Umbilical cord (tissue), 2 donors: ENCODE data around the gene CYTH4. TPM values are rescaled to one million over a fixed set of nuclear protein-coding genes. Genes with fewer than 3 reads are reported as not detected.
"Not testable (repeated sequence)": the region's sequence is repeated elsewhere in the genome, so short reads cannot be mapped to it uniquely, and the experiment has no call there.

Experiments used
- DNase-seq: peaks from one replicate; pipeline ENCODE4 v3.0.0-alpha.2; 2015; ENCODE audit warnings: low spot score
- total RNA-seq: library from RNA; depleted of rRNA; stranded (reverse); fragments of >200 nt; gene quantifications from one replicate; pipeline ENCODE4 v1.2.3, GENCODE V29; 2014; ENCODE audit warnings: low replicate concordance; ENCODE audit not compliant: insufficient read depth

The CYTH4 gene
- total RNA-seq, 1 donor from 2014 or later: 44.8 TPM

DNA sequence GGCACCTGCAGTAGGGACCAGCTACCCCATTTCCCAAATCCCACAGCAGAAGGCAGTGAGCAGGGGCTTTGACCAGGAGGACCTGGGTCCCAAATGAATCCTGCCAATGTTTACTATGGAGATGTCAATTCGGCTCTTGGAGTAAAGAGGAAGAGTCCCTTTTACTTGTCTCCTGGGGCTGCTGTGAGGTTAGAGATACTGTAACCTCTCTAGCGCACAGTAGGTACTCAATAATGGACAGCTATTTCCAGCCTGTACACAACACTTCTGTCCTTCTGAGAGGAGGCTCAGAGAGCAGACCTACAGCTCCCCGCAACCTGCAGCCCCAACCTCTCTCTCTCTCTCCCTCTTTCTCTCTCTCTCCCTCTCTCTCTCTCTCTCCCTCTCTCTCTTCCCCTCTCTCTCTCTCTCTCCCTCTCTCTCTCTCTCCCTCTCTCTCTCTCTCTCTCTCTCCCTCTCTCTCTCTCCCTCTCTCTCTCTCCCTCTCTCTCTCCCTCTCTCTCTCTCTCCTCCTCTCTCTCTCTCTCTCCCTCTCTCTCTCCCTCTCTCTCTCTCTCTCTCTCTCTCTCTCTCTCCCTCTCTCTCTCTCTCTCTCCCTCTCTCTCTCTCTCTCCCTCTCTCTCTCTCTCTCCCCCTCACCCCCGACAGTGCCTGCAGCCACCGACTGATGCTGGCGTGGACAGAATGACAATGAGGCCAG lies 46.4 kb downstream of the CYTH4 start:
- DNase-seq: not testable (repeated sequence)

DNA sequence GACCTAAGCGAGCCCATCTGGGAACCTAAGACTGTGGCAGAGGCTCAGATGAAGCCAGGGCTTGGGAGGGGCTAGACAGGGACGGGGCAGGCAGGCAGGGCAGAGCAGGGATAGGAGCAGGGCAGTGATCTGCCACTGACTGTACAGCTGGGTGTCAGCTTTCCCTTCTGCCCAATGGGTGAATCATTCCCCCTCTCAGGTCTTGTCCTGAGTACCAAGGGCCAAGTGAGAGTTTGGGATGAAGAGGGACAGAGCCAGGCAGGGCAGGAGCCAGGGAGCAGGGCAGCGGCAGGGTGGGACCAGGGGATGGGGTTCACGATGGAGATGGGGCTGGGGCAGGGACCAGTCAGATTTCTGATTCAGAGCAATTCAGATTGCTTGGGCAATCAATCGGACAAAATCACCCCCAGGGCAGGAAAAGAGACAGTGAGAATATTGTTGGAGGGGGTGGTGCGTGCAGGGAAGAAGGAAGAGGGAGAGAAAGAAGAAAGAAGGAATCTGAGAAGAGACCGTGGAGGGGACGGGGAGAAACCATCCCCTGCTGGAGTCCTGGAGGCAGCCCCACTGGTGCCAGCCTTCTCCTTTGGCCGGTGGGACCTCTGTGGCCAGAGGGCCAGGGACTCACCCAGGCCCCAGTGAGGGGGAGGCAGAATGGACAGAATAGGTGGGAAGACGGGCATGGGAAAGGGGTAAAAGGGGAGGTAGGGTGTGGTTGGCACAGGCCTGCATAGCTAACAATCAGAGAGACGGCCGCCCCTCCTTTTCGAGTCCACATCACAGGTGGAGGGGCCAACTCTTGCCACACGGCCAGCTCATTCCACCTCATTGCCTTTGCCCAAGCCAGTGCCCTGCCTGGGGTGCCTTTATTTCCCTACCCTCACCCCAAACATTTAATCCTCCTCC lies 47.2 kb downstream of the CYTH4 start:
- DNase-seq: no peak

DNA sequence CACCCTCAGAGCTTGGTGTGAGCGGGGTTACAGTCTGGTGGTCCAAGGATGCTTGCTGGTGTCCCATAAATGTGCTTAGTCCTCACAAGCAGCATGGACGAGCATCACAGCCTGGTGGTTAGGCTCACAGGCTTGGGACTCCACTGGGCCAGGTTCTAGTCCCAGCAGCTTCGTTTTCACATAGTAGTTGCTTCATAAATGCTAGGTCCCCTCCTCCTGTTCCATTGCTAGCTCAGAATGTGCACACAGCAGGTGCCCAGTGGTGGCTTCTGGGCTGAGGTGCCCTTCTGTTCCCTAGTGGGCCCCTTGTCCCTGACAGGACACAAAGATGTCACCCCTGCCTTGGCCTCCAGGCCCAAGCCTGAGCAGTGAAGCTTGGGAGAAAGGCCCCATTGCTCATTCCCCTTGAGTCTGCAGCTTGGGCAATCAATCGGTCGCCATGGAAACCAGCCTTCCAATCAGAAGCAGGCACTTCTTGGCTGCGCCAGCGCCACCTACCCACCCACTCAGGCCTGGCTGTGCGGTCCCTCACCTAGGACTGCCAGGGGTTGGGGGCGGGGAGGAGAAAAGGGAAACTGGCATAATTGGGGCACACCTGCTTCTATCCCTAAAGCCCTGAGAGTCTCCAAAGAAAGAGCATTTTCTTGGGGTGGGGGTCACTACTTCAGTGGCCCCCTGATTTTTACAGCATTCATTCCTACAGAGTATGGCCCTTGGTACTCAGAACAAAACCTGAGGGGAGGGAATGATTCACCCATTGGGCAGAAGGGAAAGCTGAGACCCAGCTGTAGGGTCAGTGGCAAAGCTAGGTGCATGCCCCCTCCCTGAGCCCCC lies 48.1 kb downstream of the CYTH4 start:
- DNase-seq: peak; percentile 56

DNA sequence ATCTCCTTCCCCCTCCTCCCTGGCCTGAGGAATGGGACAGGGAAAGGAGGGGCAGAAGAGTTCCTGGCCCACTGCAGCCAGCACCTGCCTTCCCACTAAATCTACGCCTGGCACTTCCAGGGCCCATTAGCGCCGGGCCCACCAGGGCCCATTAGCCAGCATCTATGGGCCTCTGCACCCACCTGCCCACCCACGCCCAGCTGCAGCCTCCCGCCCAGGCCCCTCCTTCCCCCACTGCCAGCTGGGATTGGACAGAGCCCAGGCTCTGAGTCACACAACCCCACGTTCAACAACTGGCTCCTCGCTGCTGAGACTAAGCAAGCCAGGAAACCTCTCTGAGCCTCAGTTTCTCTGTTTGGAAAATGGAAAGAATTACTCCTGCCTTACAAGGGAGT lies 48.7 kb downstream of the CYTH4 start:
- no peak for DNase-seq

DNA sequence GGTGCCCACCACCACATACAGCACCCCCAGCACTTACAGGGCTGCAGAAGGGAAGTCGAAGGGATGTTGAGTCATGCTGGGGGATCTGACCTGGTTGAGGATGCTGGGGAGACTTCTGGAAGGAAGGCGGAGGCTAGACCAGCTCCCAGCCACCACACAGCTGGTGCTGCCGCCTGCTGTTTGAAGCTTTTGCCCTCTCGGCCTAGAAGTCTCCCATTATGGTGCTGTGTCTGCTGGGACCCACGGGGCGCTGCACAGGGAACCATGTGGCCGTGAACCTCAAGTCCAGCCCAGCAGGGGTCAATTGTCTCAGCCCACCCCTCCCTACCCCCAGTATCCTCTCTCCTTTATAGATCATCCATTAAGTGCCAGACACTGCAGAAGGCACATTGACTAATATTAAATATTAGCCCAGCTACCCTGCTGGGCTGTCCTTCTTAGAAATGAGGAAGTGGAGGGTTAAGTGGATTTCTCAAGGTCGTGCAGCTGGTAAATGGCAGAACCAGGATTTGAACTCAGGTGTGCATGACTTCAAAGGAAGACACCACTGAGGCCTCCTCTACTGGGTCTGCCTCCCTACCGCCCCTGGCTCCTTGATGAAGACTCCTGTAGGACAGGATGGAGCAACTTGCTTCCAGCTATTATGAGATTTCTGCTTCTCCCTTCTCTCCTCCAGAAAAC lies 49.7 kb downstream of the CYTH4 start:
- no peak for DNase-seq

- no peak for DNase-seq
Observed at GRCh38 chr22:37333724-37334460, 51.6 kb downstream of the CYTH4 start.

- no peak for DNase-seq
Observed at GRCh38 chr22:37334461-37334858, 52.2 kb downstream of the CYTH4 start.

DNA sequence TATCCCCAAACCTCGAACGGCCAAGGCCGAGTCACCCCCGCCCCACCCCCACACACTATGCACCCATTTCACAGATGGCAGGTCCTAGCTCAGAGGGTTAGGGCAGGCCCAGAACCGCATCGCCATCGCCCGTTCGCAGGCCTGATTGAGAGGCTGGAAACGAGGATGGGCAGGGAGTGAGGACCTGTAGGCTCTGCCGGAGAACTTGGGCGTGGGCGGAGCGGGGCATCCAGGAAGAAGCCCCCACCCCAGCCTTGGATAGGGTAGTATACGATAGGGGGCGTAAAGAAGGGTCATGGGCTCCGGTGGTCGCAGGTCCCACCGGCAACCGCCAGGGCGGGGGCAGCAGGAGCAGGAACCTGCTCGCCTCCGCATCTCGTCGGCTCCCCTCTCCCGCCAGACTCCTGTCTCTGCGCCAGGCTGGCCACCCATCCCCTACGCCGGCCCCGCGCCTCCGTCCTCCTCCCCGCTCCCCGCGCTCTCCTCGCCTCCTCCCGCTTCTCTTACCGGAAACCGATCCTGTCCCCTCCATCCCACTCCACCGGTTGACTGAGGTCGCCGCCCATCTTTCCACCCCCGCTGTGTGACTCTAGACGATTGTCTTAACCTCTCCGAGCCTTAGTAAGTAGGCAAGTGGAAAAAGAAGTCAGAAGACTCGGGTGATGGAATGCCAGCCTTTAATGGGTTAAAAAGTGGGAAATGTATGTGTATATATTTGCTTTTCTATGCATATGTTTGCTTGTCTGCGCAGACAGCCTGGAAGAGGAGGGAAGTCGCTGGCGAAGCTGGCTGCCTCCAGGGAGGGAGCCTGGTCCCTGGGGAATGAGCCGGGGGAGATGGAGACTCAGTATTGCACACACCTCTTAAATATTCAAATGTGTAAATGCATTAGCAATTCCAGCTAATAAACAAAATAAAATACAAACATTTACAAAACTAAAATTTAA lies 52.8 kb downstream of the CYTH4 start:
- no peak for DNase-seq

DNA sequence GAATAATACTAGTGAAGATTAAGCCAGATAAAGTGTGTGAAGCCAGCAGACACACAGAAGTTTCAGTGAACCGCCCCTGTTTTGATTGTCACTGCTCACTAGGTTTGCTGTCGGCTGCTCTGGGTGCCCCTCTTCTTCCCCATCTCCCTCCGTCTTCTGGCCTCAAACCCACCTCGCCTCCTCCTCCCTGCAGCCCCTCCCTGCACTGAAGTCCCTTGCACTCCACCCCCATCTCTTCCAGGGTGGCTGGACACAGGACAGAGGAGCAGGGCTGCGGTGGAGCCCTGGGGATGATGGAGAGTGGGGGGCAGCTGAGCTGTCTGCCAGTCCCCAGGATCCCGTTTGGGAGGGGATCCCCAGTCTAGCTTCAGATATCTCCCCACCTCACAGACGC lies 53.5 kb downstream of the CYTH4 start:
- no peak for DNase-seq

DNA sequence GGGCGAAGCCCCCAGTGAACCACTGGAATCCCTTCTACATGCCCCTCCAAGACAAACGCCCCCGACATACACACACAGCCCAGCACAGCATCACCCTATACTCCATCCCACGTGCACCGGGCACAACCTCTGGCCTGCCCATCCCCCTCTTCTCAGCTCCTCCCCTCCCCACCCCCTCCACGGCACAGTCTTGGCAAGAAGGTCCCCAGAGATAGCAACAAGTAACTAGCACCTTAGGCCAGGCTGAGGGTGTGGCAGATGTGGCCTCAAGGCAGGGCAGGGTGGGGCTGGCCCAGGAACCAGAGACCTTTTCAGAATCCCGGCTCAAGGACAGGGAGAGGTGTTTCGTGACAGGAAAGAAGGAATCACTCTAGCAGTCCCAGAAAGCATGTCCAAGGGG lies 54.3 kb downstream of the CYTH4 start:
- no peak for DNase-seq

DNA sequence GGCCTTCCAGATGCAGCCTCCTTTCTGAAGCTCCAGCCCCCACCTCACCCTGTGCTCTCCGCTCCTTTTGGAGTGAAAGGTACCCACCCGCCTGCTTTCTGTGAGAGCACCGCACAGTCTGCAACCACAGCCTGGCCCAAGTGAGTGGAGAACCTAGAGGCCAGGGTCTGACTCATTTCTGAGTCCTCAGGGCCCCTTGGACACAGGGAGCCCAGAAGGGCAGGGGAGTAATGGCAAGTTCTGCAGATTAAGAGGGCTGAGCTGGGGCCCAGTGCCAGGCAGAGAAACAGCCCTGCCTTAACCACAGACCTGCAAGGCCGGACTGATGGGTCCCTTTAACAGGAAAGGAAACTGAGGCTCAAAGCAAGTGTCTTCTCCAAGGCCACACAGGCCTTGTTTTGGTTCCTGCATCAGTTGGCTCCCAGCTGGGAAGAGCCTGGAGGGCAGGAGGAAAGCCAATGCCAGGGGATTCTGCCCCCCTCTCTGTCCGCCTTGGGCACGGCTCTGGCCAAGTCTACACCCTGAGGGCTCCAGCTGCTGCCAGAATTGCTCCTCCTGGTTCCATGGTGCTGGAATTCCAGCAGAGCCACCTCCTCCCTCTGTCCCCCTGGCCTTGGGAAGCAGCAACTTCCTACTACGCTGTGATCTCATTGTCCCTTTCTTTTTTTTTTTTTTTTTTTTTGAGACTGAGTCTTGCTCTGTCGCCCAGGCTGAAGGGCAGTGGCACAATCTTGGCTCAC lies 55.1 kb downstream of the CYTH4 start:
- DNase-seq: no peak

DNA sequence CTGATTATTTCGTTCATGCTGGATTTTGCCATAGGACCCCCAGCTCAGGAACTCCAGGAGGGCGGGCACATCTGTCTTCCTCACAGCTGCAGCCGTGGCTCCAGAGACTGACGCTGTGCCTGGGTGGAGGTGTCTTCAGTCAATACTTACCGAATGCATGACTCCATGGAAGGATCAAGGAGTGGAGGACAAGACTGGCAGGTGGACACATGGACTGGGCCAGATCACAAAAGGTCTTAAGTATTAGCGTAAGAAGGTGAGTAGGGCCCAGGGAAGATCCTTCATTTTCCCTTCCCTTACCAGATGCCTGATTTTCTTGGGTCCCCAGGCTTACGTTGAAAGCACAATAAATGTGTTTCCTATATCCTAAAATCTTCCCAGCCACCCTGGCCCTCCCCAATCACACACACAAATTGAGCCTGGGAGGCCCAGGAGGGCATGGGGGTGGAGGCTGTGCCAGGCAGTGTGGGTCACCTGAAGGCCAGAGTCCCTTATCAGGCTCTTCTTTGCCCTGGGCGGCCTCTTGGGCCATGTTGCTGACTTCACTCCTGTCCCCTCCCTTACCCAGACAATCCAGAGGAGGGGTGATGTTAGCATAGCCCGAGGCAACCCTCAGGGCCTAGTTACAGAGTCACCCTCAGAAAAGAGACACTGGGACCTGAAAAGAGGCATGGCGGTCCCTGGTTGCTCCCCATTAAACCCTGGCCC lies 56.4 kb downstream of the CYTH4 start:
- DNase-seq: no peak

- no peak for DNase-seq
Observed at GRCh38 chr22:37340331-37341262, 58.3 kb downstream of the CYTH4 start.

GRCh38 chr22:37342065-37342464 lies 59.8 kb downstream of the CYTH4 start:
- no peak for DNase-seq

GRCh38 chr22:37343348-37343747 lies 61.0 kb downstream of the CYTH4 start:
- DNase-seq: no peak

- no peak for DNase-seq
Observed at GRCh38 chr22:37343863-37344734, 61.8 kb downstream of the CYTH4 start.
